ENCODE measurements around the gene ODAD2.

DNA sequence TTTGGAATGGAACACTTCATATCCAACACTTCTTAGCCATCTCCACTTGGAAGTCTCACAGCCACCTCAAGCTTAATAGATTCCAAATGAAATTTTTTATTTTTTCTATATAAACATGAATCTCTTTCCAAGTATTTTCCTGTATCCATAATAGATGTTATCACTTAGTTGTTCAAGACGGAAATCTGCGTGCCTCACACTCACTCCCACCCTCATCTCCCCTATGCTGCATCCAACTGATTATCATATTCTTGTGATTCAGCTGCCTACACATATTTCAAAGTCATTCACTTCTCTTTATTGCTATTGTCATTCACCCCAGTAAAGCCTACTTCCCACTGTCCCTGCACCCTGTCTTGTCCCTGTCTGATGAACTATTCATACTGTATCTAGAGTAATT is 183.0 kb downstream of the ODAD2 start:
- TF ChIP-seq, protein P1, sequence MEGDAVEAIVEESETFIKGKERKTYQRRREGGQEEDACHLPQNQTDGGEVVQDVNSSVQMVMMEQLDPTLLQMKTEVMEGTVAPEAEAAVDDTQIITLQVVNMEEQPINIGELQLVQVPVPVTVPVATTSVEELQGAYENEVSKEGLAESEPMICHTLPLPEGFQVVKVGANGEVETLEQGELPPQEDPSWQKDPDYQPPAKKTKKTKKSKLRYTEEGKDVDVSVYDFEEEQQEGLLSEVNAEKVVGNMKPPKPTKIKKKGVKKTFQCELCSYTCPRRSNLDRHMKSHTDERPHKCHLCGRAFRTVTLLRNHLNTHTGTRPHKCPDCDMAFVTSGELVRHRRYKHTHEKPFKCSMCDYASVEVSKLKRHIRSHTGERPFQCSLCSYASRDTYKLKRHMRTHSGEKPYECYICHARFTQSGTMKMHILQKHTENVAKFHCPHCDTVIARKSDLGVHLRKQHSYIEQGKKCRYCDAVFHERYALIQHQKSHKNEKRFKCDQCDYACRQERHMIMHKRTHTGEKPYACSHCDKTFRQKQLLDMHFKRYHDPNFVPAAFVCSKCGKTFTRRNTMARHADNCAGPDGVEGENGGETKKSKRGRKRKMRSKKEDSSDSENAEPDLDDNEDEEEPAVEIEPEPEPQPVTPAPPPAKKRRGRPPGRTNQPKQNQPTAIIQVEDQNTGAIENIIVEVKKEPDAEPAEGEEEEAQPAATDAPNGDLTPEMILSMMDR (IDR thresholded peaks at IDR 0.05) = no peak
- TF ChIP-seq TCF7L2 (IDR thresholded peaks at IDR 0.05; ENCODE audit: low read depth, low read length) (no peak), POLR2AphosphoS5 (IDR thresholded peaks at IDR 0.05; ENCODE audit: low read depth, low read length) (no peak)
